HepG2 (cell line): ENCODE results near the gene SIRT7. TPM values are rescaled to one million over a fixed set of nuclear protein-coding genes. Genes with fewer than 3 reads are reported as not detected.

Experiments used
- ADNP ChIP-seq: sonication (generic); formaldehyde crosslinking; IDR thresholded peaks from 2 replicates; pipeline ENCODE4 v1.4.0; 2020; ENCODE audit warnings: missing genetic modification reagents
- DDIT3 ChIP-seq: sonication (generic); formaldehyde crosslinking; IDR thresholded peaks from 2 replicates; pipeline ENCODE4 v1.4.0; 2020; ENCODE audit warnings: mild to moderate bottlenecking, missing genetic modification reagents
- ELF3 ChIP-seq: IDR thresholded peaks from 2 replicates; pipeline ENCODE4 v1.6.1; 2016; ENCODE audit warnings: missing genetic modification reagents, missing compliant biosample characterization
- GMEB2 ChIP-seq: IDR thresholded peaks from 2 replicates; pipeline ENCODE4 v1.6.1; 2016; ENCODE audit warnings: missing biosample characterization, missing genetic modification reagents, low read depth
- GPN1 ChIP-seq: sonication (generic); formaldehyde crosslinking; IDR thresholded peaks from 2 replicates; pipeline ENCODE4 v1.5.1; 2020; ENCODE audit warnings: missing genetic modification reagents, borderline replicate concordance
- HMG20B ChIP-seq: conservative IDR thresholded peaks from 2 replicates; pipeline ENCODE4 v1.6.1; 2016; ENCODE audit warnings: missing genetic modification reagents, missing compliant biosample characterization
- NBN ChIP-seq: fragments of 450-650 bp; conservative IDR thresholded peaks from 2 replicates; pipeline ENCODE4 v1.6.1; 2017
- NONO ChIP-seq, 2 experiments: fragments of 450-650 bp in 1 of 2; sonication (generic) in 1 of 2; formaldehyde crosslinking in 1 of 2; IDR thresholded peaks in 1 of 2; conservative IDR thresholded peaks in 1 of 2; 2 replicates each; pipeline versions ENCODE4 v1.6.1 to v1.8.0; 2017 to 2022; ENCODE audit warnings: mild to moderate bottlenecking in 1 of 2, missing genetic modification reagents in 1 of 2, moderate library complexity in 1 of 2
- NR2F2 ChIP-seq: IDR thresholded peaks from 2 replicates; pipeline ENCODE4 v1.6.1; 2012; ENCODE audit warnings: low read depth, inconsistent platforms, borderline replicate concordance
- RXRB ChIP-seq: IDR thresholded peaks from 2 replicates; pipeline ENCODE4 v1.6.1; 2016; ENCODE audit warnings: borderline replicate concordance, missing genetic modification reagents, missing compliant biosample characterization
- TAF1 ChIP-seq: sonication (generic); formaldehyde crosslinking; IDR thresholded peaks from 2 replicates; pipeline ENCODE4 v1.4.0; 2020; ENCODE audit warnings: missing genetic modification reagents
- TRIM22 ChIP-seq: fragments of 450-650 bp; IDR thresholded peaks from 2 replicates; pipeline ENCODE4 v1.6.1; 2017
- ZFP82 ChIP-seq: sonication (generic); formaldehyde crosslinking; IDR thresholded peaks from 2 replicates; pipeline ENCODE4 v1.5.1; 2020; ENCODE audit warnings: mild to moderate bottlenecking, missing genetic modification reagents, borderline replicate concordance
- ZNF225 ChIP-seq: sonication (generic); formaldehyde crosslinking; IDR thresholded peaks from 2 replicates; pipeline ENCODE4 v1.4.0; 2020; ENCODE audit warnings: mild to moderate bottlenecking, missing genetic modification reagents
- ZNF367 ChIP-seq: sonication (generic); formaldehyde crosslinking; IDR thresholded peaks from 2 replicates; pipeline ENCODE4 v1.4.0; 2020; ENCODE audit warnings: missing genetic modification reagents, borderline replicate concordance
- ZNF501 ChIP-seq: sonication (generic); formaldehyde crosslinking; IDR thresholded peaks from 2 replicates; pipeline ENCODE4 v1.5.1; 2020; ENCODE audit warnings: mild to moderate bottlenecking, moderate library complexity, missing genetic modification reagents
- ZNF512B ChIP-seq: sonication (generic); formaldehyde crosslinking; IDR thresholded peaks from 2 replicates; pipeline ENCODE4 v1.5.1; 2020; ENCODE audit warnings: missing genetic modification reagents, mild to moderate bottlenecking, borderline replicate concordance
- polyA plus RNA-seq, 8 experiments: library from polyadenylated mRNA; depleted of rRNA in 3 of 8; stranded (reverse) in 7 of 8; unstranded in 1 of 8; fragments of >200 nt; fragmentation: Illumina TruSeq in 4 of 8; extraction: Trizol in 4 of 8; gene quantifications; 2 replicates each; pipeline versions ENCODE4 v1.2.1 to v1.2.3, GENCODE V29; 2011 to 2016; ENCODE audit warnings: low read depth in 4 of 8, missing spikeins in 1 of 8, mixed read lengths in 1 of 8; ENCODE audit not compliant: insufficient read depth in 1 of 8
- total RNA-seq, 5 experiments: library from RNA; depleted of rRNA; stranded (reverse); fragments of >200 nt; fragmentation: Illumina TruSeq; extraction: Trizol; gene quantifications; 2 replicates each; pipeline ENCODE4 v1.2.3, GENCODE V29; 2016; ENCODE audit warnings: low read depth in 1 of 5

Gene SIRT7
- total and polyA plus RNA-seq, 2 of the 13 experiments (the other 11 are each of a cell fraction or from before 2014, with no cell fraction given): 8.3 to 24.8 TPM

GRCh38 chr17:81961521-81962498 is 43.8 kb upstream of the SIRT7 start (continued):
- no peak for TF ChIP-seq GMEB2
- no peak for TF ChIP-seq RXRB (CRISPR knock-in tag)
- TF ChIP-seq ZNF512B (CRISPR knock-in tag): no peak
- TF ChIP-seq ZNF501 (CRISPR knock-in tag): no peak
- 0 out of 2 replicates have a peak, but pooled peaks have one; percentile 41 for TF ChIP-seq NR2F2
- no peak for TF ChIP-seq TRIM22
- no peak for TF ChIP-seq NBN
- no peak for TF ChIP-seq DDIT3
- no peak for TF ChIP-seq ZNF225 (CRISPR knock-in tag)
- TF ChIP-seq ZNF367 (CRISPR knock-in tag): no peak
- no peak for TF ChIP-seq NONO (IDR thresholded peaks at IDR 0.05)
- no peak for TF ChIP-seq NONO (CRISPR knock-in tag; conservative IDR thresholded peaks at IDR 0.05)
- TF ChIP-seq GPN1: no peak
- TF ChIP-seq ADNP (CRISPR knock-in tag): no peak
- TF ChIP-seq HMG20B: no peak
- no peak for TF ChIP-seq ZFP82 (CRISPR knock-in tag)
- TF ChIP-seq TAF1 (CRISPR knock-in tag): peak; percentile 46; the same call in 1 of the 2 replicates
- TF ChIP-seq ELF3: no peak
